Activated T-helper 1 cell treated with anti-CD3 and anti-CD28 coated beads, Interleukin-12 subunit alpha, Interleukin-12 subunit beta, Interleukin-2, Interleukin-4 antibody, amounts not matched to agents 30 ng/mL and 10 ng/mL and 1 ng/mL, durations not matched to agents 14 hours and 24 hours and 36 hours (primary cell): ENCODE results near the gene MAML1. TPM values are rescaled to one million over a fixed set of nuclear protein-coding genes. Genes with fewer than 3 reads are reported as not detected.

Source experiments
- DNase-seq: peaks from one replicate; pipeline ENCODE4 v3.0.0; 2021; ENCODE audit warnings: low spot score
- H3K27ac Mint-ChIP-seq: one replicate; pipeline ENCODE4 v1.8.0; 2021; ENCODE audit warnings: mild to moderate bottlenecking, mixed read lengths
- H3K27me3 Mint-ChIP-seq: one replicate; pipeline ENCODE4 v1.8.0; 2022; ENCODE audit warnings: mild to moderate bottlenecking, moderate library complexity, mixed read lengths; ENCODE audit not compliant: insufficient read depth
- H3K36me3 Mint-ChIP-seq: one replicate; pipeline ENCODE4 v1.8.0; 2021; ENCODE audit warnings: low read depth, mixed read lengths
- H3K4me1 Mint-ChIP-seq: one replicate; pipeline ENCODE4 v1.8.0; 2021; ENCODE audit warnings: low read depth, mixed read lengths
- H3K4me3 Mint-ChIP-seq: one replicate; pipeline ENCODE4 v1.8.0; 2021; ENCODE audit warnings: mild to moderate bottlenecking, moderate library complexity, mixed read lengths
- H3K9me3 Mint-ChIP-seq: one replicate; pipeline ENCODE4 v1.8.0; 2021; ENCODE audit warnings: mixed read lengths
- intact Hi-C: fragments of 100-400 bp; cut with micrococcal nuclease; formaldehyde crosslinking; loops from one replicate; pipeline ENCODE4 v1.15.1; 2024
- total RNA-seq: library from RNA; stranded (reverse); gene quantifications from 2 replicates; pipeline ENCODE4 v1.2.3, GENCODE V29; 2022

The MAML1 gene
- total RNA-seq, 1 donor from 2014 or later = 37.6 TPM

DNA sequence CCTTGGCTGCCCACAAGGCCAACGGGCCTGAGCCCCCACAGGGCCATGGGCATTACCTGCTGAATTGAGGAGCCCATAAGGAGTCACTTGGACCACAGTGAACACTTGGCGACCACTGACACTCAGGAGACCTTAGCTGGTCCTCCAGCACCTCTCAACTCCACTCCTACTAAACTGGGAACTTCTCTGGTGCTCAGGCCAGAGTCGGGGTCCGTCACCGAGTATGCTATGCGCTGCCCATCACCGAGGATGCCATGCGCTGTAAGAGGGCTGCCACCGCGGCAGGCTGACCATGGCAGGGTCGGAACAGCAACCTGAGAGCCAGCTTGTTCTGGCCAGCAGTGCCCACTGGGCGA lies 87.5 kb downstream of the MAML1 start:
- H3K27ac Mint-ChIP-seq = peak overlapping the region; percentile 89
- H3K4me1 Mint-ChIP-seq = peaks cover 50% of the 10 kb centered on the region
- peaks cover 21% of the 10 kb centered on the region for H3K36me3 Mint-ChIP-seq
- peak overlapping the region; percentile 80 for H3K4me3 Mint-ChIP-seq
- no peak for DNase-seq
- H3K9me3 Mint-ChIP-seq = no peaks in the 10 kb centered on the region
- intact Hi-C loops = loop anchor here (1.0 to 5.0 kb wide), 5 partner anchors 13 to 532 kb away; partner anchors contain the start of genes GFPT2, MAML1, MGAT4B and TBC1D9B
- no peaks in the 10 kb centered on the region for H3K27me3 Mint-ChIP-seq

DNA sequence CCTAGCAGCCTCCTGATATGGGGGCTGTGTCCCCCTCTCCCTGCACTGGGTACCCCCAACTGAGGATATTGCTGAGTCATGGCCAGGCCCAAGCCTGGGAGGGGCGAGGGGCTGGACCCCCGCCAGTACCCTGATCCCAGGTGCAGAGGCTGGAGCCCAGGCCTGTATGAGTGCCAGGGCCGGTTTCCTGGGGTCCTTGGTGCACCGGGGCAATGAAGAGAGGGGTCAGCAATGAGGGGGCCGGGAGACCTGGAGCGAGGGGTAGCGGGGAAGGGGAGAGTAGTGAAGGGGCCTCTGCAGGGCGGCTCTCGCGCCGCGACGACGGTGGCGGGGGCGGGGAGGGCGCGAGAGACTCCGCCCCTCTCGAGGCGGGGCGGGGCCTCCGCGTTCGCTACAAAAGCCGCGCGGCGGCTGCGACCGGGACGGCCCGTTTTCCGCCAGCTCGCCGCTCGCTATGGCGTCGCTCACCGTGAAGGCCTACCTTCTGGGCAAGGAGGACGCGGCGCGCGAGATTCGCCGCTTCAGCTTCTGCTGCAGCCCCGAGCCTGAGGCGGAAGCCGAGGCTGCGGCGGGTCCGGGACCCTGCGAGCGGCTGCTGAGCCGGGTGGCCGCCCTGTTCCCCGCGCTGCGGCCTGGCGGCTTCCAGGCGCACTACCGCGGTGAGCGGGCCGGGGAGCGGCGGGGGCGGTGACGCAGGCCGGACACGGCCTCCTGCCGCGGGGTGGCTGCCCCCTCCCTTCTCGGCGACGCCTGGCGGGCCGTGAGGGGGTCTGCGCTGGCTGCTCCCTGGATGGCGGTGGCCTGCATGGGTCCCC lies 88.1 kb downstream of the MAML1 start, which contains the start of gene SQSTM1:
Gene SQSTM1, plus strand, starts transcription at position 423 of the 815 bp plus-strand sequence. Its CDS starts 32 bp downstream, at position 455.
- peak; percentile 79 for DNase-seq
- Mint-ChIP-seq H3K4me1 (peaks cover 48% of the 10 kb centered on the region), H3K4me3 (peak within 1 kb of the TSS; percentile 95), H3K27me3 (no peaks in the 10 kb centered on the region), H3K36me3 (peaks cover 21% of the 10 kb centered on the region), H3K27ac (peak within 1 kb of the TSS; percentile 97), H3K9me3 (no peaks in the 10 kb centered on the region)
- intact Hi-C loops = loop anchor here (1.0 to 5.0 kb wide), 9 partner anchors 9 to 532 kb away; partner anchors contain the start of genes CANX, GFPT2, MAML1 and MGAT4B

- intact Hi-C loops = loop anchor here (1.0 to 5.0 kb wide), 7 partner anchors 10 to 531 kb away; partner anchors contain the start of genes CANX, GFPT2, MGAT4B and MRNIP
- Mint-ChIP-seq H3K27ac (peak overlapping the region; percentile 97), H3K4me3 (peak overlapping the region; percentile 95), H3K27me3 (no peaks in the 10 kb centered on the region), H3K36me3 (peaks cover 22% of the 10 kb centered on the region), H3K9me3 (no peaks in the 10 kb centered on the region), H3K4me1 (peaks cover 45% of the 10 kb centered on the region)
- peak; percentile 83 for DNase-seq
Measured at GRCh38 chr5:179821298-179822058, 88.9 kb downstream of the MAML1 start.

GRCh38 chr5:179822059-179822432 lies 89.4 kb downstream of the MAML1 start:
- no peak for DNase-seq
- Mint-ChIP-seq H3K27me3 (no peaks in the 10 kb centered on the region), H3K9me3 (no peaks in the 10 kb centered on the region), H3K4me1 (peaks cover 50% of the 10 kb centered on the region), H3K27ac (peak overlapping the region; percentile 74), H3K4me3 (peak overlapping the region; percentile 95), H3K36me3 (peaks cover 27% of the 10 kb centered on the region)
- intact Hi-C loops = loop anchor here (5.0 kb wide), 1 partner anchor 530 kb away; the partner anchor contains the start of gene GFPT2

DNA sequence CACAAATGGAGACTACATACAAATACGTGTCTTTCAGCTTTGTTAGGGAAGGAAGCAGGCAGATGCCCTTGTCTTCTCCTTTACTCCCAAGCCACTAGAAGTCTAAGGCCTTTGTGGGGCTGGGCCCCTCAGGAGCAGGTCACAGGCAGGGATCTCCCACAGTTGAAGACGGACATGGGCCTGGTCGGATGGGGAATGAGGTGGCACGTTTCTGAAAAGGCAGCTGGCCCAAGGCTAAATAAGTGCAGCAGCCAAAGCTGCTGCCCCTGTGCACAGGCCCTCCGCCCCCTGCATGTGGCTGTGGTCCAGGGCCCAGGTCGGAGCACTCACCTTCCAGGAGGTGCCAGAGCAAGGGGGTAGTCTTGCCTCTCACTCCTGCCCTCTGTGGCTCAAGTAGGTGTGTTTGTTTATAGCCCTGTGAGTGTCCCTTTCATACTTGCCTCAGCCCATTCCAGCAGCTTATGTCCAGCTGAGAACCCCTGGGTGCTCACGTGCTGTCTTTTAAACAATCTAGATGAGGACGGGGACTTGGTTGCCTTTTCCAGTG lies 89.9 kb downstream of the MAML1 start:
- H3K27me3 Mint-ChIP-seq = no peaks in the 10 kb centered on the region
- peaks cover 30% of the 10 kb centered on the region for H3K36me3 Mint-ChIP-seq
- H3K27ac Mint-ChIP-seq = peak overlapping the region; percentile 74

GRCh38 chr5:179823937-179824744 lies 91.5 kb downstream of the MAML1 start:
- no peak overlapping the region for H3K27ac Mint-ChIP-seq
- no peaks in the 10 kb centered on the region for H3K27me3 Mint-ChIP-seq
- H3K4me1 Mint-ChIP-seq = peaks cover 42% of the 10 kb centered on the region
- intact Hi-C loops = loop anchor here (5.0 kb wide), 1 partner anchor 528 kb away; the partner anchor contains the start of gene GFPT2
- no peak for DNase-seq
- peak overlapping the region; percentile 77 for H3K4me3 Mint-ChIP-seq
- H3K9me3 Mint-ChIP-seq = no peaks in the 10 kb centered on the region
- peaks cover 41% of the 10 kb centered on the region for H3K36me3 Mint-ChIP-seq

More for the DNA sequence above, 89.9 kb downstream of the MAML1 start:
- no peaks in the 10 kb centered on the region for H3K9me3 Mint-ChIP-seq
- no peak for DNase-seq
- peak overlapping the region; percentile 95 for H3K4me3 Mint-ChIP-seq
- intact Hi-C loops = loop anchor here (5.0 kb wide), 1 partner anchor 530 kb away; the partner anchor contains the start of gene GFPT2
- peaks cover 50% of the 10 kb centered on the region for H3K4me1 Mint-ChIP-seq

- Mint-ChIP-seq H3K9me3 (no peaks in the 10 kb centered on the region), H3K4me1 (peaks cover 40% of the 10 kb centered on the region), H3K27me3 (no peaks in the 10 kb centered on the region), H3K27ac (no peak overlapping the region), H3K36me3 (peaks cover 43% of the 10 kb centered on the region), H3K4me3 (no peak overlapping the region)
- intact Hi-C loops = loop anchor here (5.0 kb wide), 1 partner anchor 528 kb away; the partner anchor contains the start of gene GFPT2
- DNase-seq = no peak
Measured at GRCh38 chr5:179824745-179825112, 92.1 kb downstream of the MAML1 start.

DNA sequence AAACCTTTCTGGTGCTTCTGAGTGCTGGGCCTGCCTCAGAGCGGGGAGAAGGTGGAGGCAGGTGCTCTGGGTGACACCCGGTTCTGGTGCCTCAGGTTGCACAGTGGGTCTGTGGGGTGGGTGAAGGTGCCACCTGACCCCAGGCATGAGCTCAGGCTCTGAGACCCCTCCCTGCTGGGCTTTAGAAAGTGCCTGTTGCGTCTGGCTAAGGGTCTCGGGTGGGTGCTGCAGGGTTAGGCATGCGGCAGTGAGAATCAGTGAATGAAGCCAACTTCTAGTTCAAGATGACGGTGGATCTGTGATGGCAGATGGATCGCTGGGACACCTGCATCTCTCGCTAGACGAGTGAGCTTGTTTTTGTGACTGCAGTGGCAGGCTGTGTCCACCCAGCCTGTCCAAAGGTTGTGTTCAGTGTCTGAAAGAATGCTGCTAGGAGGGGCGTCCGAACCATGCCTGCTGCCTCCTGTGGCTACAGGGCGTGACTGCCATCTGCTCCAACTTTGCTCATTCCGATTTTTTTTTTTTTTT lies 93.1 kb downstream of the MAML1 start:
- no peak for DNase-seq
- no peaks in the 10 kb centered on the region for H3K9me3 Mint-ChIP-seq
- H3K36me3 Mint-ChIP-seq = peaks cover 44% of the 10 kb centered on the region
- H3K27me3 Mint-ChIP-seq = no peaks in the 10 kb centered on the region
- intact Hi-C loops = no loop called here
- no peak overlapping the region for H3K4me3 Mint-ChIP-seq
- no peak overlapping the region for H3K27ac Mint-ChIP-seq
- H3K4me1 Mint-ChIP-seq = peaks cover 33% of the 10 kb centered on the region

Other genes with a start within 250 kb of the MAML1 start
- 37.0 and 38.3 TPM in 2 replicates for gene RUFY1, start 182.3 kb upstream of the MAML1 start, total RNA-seq
- 987 and 1,028 TPM in 2 replicates for gene HNRNPH1, start 109.2 kb upstream of the MAML1 start, total RNA-seq
- 0.66 and 1.0 TPM in 2 replicates for gene CBY3, start 51.8 kb upstream of the MAML1 start, total RNA-seq
- gene CANX, start 33.9 kb upstream of the MAML1 start, total RNA-seq = 451 and 465 TPM in 2 replicates
- gene LTC4S, start 61.2 kb downstream of the MAML1 start, total RNA-seq = 0.64 and 1.7 TPM in 2 replicates
- gene MGAT4B, start 74.0 kb downstream of the MAML1 start, total RNA-seq = 124 and 132 TPM in 2 replicates
- gene SQSTM1, start 88.1 kb downstream of the MAML1 start, total RNA-seq = 221 and 233 TPM in 2 replicates
- gene MRNIP, start 126.0 kb downstream of the MAML1 start, total RNA-seq = 24.6 and 26.3 TPM in 2 replicates
- 123 and 127 TPM in 2 replicates for gene TBC1D9B, start 175.1 kb downstream of the MAML1 start, total RNA-seq